ENCODE results near the gene VAV3.

DNA sequence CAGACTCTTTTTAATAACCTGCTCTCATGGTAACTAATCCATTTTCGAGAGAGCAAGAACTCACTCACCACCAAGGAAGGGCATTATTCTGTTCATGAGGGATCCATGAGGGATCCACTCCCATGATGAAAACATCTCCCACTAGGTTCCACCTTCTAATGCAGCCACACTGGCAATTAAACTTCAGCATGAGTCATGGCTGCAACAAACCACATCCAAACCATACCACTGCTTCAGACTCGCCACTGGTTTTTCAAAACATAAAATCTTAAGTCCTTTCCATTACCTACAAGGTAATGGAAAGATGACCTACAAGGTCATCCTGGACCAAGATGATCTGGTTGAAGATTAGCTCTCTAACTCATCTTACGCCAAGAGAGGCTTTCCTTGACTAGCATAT lies 405.1 kb downstream of the VAV3 start:
- TF ChIP-seq, protein P1, sequence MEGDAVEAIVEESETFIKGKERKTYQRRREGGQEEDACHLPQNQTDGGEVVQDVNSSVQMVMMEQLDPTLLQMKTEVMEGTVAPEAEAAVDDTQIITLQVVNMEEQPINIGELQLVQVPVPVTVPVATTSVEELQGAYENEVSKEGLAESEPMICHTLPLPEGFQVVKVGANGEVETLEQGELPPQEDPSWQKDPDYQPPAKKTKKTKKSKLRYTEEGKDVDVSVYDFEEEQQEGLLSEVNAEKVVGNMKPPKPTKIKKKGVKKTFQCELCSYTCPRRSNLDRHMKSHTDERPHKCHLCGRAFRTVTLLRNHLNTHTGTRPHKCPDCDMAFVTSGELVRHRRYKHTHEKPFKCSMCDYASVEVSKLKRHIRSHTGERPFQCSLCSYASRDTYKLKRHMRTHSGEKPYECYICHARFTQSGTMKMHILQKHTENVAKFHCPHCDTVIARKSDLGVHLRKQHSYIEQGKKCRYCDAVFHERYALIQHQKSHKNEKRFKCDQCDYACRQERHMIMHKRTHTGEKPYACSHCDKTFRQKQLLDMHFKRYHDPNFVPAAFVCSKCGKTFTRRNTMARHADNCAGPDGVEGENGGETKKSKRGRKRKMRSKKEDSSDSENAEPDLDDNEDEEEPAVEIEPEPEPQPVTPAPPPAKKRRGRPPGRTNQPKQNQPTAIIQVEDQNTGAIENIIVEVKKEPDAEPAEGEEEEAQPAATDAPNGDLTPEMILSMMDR (IDR thresholded peaks at IDR 0.05), result no peak
- TF ChIP-seq POLR2A (IDR thresholded peaks at IDR 0.05) (no peak), EP300 (IDR thresholded peaks at IDR 0.05) (no peak)
